Left lobe of liver (tissue), 2 donors: Measurements from ENCODE around the gene LHX1. TPM values are rescaled to one million over a fixed set of nuclear protein-coding genes. Genes with fewer than 3 reads are reported as not detected.
A peak's percentile ranks its signal among the peaks of the same experiment; 100 is the strongest.

ENCODE experiments used
- ATAC-seq: fragments of 200-7000 bp; cut with Tn5 transposase; one replicate; pipeline ENCODE4 v1.9.1; 2020; ENCODE audit warnings: mild to moderate bottlenecking, moderate library complexity
- DNase-seq: peaks from one replicate; pipeline ENCODE4 v3.0.0-alpha.2; 2020; ENCODE audit warnings: low spot score
- total RNA-seq: library from RNA; stranded (reverse); gene quantifications from one replicate; pipeline ENCODE4 v1.2.1, GENCODE V29; 2021
- donor health status: DM: no; HTN: no; CAD: no; lungs with moderate emphysema.
- donor health status: DM: no; HTN: yes; CAD: no.

The LHX1 gene
- total RNA-seq, 1 donor from 2014 or later: not detected

- ATAC-seq: no peak
- no peak for DNase-seq
Observed at GRCh38 chr17:36950027-36950426, 12.8 kb downstream of the LHX1 start.

- ATAC-seq (no peak), DNase-seq (no peak)
Observed at GRCh38 chr17:36951084-36951789, 14.0 kb downstream of the LHX1 start.

DNA sequence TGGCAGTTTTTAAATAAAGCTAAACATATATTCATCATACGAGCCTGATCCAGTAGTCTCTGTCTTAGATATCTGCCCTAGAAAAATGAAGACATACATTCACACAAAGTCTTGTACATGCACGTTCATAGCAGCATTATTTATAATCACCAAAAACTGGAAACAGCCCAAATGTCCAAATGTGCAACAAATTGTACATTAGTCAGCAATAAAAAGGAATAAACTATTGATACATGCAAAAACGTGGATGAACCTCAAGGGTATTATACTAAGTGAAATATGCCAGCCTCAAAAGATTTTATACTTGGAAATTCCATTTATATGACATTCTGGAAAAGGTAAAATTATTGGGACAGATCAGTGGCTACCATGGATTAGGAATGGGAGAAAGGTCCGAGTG, 34.2 kb downstream of the LHX1 start:
- ATAC-seq (no peak), DNase-seq (no peak)

GRCh38 chr17:36972186-36972700, 35.0 kb downstream of the LHX1 start:
- ATAC-seq: no peak
- DNase-seq: no peak

DNA sequence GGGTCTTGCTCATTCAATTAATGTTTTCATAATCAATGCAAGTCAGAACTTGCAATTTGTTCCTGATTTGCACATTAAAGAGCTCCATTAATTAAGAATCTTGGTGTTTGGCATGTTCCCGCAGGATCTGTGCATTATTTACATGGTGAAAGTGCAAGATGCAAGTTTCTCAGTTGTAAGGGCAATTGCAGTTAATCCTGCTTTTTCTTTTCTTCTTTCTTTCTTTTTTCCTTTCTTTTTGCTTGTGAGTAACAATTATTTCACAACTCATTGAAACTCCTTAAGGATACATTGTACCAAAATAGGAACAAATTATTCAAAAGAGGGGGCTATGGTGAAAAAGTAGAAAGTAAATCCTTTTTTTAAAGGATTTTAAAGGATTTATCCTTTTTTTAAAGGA, 35.6 kb downstream of the LHX1 start:
- no peak for DNase-seq
- no peak for ATAC-seq

- no peak for DNase-seq
- no peak for ATAC-seq
Observed at GRCh38 chr17:36975922-36976515, 38.7 kb downstream of the LHX1 start.

GRCh38 chr17:36977066-36977465, 39.8 kb downstream of the LHX1 start:
- ATAC-seq (no peak), DNase-seq (no peak)

- DNase-seq: no peak
- ATAC-seq: no peak
Observed at GRCh38 chr17:36977568-36977967, 40.3 kb downstream of the LHX1 start.

GRCh38 chr17:36978810-36979564, 41.7 kb downstream of the LHX1 start:
- DNase-seq (no peak), ATAC-seq (no peak)

DNA sequence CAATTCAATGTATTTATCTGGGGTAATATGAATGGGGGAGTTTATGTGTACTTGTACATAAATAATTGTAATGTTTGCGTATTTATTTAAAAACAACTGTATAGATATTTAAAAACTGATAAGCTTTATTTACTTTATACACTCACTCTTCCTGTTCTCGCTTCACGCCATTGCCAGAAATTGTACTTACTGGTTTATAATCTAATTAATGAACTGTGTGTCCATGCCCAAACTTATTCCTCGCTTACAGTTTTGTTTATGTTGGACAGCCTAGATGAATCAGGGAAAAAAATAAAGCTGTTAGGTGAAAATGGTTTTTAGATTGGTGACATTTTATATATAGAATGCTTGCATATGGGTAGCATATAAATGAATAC, 42.3 kb downstream of the LHX1 start:
- ATAC-seq (no peak), DNase-seq (no peak)

GRCh38 chr17:36980280-36980761, 43.0 kb downstream of the LHX1 start:
- DNase-seq: no peak
- ATAC-seq: no peak

DNA sequence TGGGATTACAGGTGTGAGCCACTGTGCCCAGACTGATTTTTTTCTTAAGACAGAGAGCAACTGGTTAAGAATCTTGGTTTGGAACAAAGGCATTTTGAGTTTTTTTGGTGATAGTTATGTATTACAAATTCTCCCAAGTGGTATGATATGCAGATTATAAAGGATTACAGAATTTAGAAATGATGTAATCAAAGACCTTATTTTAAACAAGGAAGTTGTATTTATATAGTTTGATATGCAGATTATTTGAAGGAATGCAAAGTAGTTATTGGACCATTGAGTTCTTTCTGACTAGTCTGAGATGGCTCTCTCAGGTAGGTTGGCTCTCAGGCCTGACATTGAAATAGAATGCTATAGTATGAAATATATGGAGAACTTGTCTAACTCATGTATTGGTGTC, 46.3 kb downstream of the LHX1 start:
- DNase-seq (no peak), ATAC-seq (no peak)

DNA sequence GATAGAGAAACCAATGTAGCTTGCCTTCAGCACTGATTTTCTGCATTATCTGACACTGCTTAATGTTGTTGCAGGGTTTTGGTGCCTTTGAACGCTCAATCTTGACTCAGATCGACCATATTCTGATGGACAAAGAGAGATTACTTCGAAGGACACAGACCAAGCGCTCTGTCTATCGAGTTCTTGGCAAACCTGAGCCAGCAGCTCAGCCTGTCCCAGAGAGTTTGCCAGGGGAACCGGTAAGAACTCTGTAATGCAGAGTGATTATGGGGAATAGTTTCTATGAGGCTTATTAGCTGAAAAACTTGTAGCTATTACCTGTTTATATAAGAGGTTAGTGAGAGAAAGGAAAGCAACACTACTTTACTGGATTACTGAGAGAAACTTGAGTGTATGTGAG, 51.9 kb downstream of the LHX1 start:
- DNase-seq (no peak), ATAC-seq (peak; percentile 93)

DNA sequence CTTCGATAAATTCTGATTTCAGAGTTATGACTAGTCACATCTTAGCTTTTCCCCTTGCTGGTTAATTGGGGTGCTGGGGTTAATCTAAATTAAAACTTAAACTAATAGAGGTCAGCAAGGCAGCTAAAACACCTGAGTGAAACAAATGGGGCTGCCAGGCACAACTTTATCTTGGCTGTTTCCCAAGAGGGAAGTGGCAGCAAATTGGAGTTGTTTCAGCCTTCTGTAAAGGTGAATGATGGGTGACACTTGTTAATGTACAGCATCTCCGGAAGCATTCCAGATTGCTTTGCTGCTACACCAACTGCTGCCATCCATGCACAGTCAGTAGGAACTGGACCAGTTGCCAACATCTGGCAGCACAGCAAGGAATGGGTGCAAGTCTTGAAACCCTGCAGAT, 55.4 kb downstream of the LHX1 start:
- DNase-seq (no peak), ATAC-seq (peak; percentile 71)

DNA sequence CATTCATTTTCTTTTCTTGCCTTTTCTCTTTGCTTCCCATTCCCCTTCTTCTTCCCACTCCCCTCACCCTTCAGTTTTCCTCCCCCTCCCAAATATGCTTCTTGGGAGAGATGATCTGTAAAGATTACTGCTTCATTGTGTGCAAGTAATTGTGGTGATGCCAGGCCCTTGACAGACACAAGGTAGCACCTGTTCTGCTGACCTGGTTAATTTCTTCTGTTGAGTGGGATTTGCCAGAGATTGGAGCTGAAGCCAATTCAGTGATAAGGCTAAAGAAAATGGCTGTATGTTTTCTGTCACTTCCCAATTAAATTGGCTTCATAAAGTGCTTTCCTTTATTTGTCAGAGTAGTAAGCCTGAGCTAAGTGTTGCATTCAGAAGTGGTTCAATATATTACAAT, 56.0 kb downstream of the LHX1 start:
- ATAC-seq (no peak), DNase-seq (no peak)

Other genes starting within 250 kb of the LHX1 start
- gene AATF, start 11.5 kb downstream of the LHX1 start, total RNA-seq: 17.7 TPM